ENCODE measurements around the gene TRNT1.

TRNT1 gene

DNA sequence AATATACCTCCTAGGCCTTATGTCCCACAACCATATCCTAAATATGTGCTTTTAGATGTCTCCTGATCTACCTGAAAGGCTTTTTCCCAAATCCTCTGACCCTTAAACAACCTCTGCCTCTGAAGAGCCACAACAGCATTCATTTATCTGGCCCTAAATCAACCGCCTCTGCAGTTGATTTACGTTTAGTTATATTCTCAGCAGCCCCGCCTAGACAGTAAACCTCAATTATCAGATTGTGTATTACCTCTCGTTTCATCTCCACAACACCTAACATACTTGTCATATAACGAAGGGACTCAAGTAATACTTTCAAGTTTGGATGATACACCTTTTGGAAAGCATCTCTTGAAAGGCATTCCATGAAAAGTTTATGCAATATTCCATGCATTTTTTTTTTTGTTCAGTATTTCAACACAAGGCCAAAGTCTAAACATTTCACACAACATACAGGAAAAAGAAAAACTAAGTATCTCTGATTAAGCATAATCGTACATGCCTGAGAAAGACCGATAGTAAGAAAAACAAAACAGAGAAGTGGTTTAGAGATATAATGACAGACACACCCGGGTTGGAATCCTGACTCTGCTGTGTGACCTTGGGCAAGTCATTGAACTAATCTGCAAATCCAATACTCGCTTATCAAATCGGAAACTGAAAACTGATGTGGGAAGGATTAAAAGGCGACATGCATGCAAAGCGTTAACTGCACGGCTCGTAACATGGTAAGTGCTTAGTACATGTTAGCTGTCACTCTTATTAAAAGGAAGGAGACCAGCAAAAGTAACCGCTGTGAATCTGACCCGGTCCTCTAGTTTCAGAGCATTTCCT, 52.0 kb downstream of the TRNT1 start:
- Mint-ChIP-seq H3K4me3 (peak overlapping the region; percentile 96), H3K27me3 (ENCODE audit: low read depth) (no peaks in the 10 kb centered on the region), H3K9me3 (no peaks in the 10 kb centered on the region), H3K27ac (peak overlapping the region; percentile 88), H3K4me1 (ENCODE audit: low read depth) (peaks cover 37% of the 10 kb centered on the region), H3K36me3 (ENCODE audit: low read depth) (peaks cover 25% of the 10 kb centered on the region)

DNA sequence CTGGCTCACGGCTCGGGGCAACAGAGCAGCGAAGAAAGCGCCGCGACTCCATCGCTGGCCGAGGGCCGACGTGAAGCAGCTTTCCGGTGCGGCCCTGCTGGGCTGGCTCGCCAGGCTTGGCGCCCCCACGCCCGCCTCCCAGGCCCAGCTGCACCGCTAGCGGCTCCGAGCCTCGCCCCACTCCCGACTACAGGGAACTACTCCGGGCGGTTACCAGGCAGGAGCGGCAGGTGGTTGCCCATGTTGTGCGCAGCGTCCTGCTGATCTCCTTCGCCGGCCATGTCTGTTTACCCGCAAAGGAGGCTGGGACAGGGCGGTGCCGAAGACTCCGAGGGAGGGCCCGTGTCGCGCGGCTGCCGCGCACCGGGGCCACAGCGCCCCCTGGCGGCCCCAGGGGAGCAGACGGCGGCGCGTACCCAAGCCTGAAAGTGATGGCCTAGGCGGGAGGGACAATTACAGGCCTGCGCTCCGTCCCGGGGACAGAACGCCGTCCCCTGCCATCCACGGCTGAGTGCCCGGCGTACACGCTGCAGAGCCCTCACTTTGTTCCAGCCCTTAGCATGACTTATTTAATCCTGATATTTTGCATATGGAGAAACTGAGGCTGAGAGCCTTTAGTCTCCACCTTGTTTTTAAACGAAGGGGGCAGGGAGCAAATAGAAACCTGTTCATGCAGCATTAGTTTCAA, 52.8 kb downstream of the TRNT1 start, which contains the start of gene CRBN:
Gene CRBN, minus strand, starts transcription at position 285 of the 688 bp plus-strand sequence. Its CDS starts 4 bp downstream, at position 281.
- Mint-ChIP-seq H3K27me3 (ENCODE audit: low read depth) (no peaks in the 10 kb centered on the region), H3K36me3 (ENCODE audit: low read depth) (peaks cover 20% of the 10 kb centered on the region), H3K9me3 (no peaks in the 10 kb centered on the region), H3K4me3 (peak within 1 kb of the TSS; percentile 96), H3K4me1 (ENCODE audit: low read depth) (peaks cover 33% of the 10 kb centered on the region), H3K27ac (peak within 1 kb of the TSS; percentile 88)

DNA sequence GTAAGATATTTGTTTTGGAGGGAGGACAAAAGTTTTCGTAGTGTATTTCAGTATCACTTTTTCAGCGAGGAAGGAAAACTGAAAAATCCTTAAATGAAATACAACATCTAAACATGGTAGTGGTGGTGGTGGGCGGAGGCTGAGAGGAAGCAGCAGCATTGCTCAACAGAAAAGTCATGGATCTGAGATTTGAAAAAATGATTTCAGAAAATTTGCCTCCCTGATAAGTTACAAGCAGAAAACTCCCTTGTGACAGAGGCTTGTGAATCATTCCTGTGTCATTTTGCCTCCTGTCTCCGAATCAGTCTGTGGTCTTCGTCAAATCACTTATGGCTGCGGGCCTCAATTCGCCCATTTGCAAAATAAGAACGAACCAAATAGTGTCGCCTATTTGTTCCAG, 53.7 kb downstream of the TRNT1 start:
- peaks cover 26% of the 10 kb centered on the region for H3K4me1 Mint-ChIP-seq (ENCODE audit: low read depth)
- peaks cover 14% of the 10 kb centered on the region for H3K36me3 Mint-ChIP-seq (ENCODE audit: low read depth)
- H3K27ac Mint-ChIP-seq = no peak overlapping the region
- H3K9me3 Mint-ChIP-seq = no peaks in the 10 kb centered on the region
- peaks cover 3% of the 10 kb centered on the region for H3K27me3 Mint-ChIP-seq (ENCODE audit: low read depth)
- no peak overlapping the region for H3K4me3 Mint-ChIP-seq

DNA sequence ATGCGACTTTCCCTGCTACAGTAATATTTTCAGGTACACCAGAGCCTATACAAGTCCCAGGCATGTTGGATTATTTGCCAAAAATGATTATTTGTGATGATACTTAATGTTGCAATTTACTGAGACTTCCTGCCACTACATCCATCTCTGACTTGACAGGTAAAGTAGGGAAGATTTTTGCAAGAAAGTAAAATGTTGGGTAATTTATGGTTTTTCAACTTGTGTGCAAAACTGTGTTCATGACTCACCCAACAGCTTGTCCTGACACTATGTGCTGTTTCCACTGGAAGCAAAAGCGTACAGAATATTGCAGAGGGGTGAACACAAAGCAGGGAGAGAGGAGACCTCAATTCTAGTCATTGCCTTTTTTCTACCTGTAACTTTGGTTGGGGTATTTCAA, 58.1 kb downstream of the TRNT1 start:
- H3K27ac Mint-ChIP-seq = no peak overlapping the region
- no peaks in the 10 kb centered on the region for H3K4me1 Mint-ChIP-seq (ENCODE audit: low read depth)
- H3K9me3 Mint-ChIP-seq = no peaks in the 10 kb centered on the region
- peaks cover 7% of the 10 kb centered on the region for H3K27me3 Mint-ChIP-seq (ENCODE audit: low read depth)
- H3K4me3 Mint-ChIP-seq = no peak overlapping the region
- H3K36me3 Mint-ChIP-seq (ENCODE audit: low read depth) = no peaks in the 10 kb centered on the region

DNA sequence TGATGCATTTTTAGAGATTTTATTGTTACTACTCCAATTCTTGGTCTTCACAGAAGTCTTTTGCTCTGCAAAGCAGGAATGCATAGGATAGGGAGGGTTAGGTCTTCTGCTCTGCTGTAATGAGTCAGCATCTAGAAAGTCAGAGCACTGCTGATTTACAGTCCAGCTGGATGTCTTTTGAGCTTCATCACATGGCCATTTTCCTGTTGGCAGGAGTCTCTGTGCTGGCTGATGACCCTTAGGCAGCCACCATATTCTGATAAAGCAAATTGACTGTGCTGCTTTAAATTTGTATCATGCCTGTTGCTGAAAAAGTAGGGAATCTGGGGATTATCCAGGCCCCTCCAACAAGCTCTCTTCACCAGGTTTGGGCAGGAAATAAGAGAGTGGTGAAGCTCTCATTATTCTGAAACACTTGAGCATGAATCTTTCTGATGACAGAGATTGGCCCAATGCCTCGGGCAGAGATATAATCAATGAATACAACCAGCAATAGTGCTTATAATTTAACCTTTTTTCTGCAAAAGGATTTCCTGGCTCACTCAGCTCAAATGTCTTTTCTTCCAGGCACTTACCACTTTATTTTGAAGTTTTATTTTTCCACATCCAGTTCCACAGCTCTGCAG, 62.5 kb downstream of the TRNT1 start:
- H3K27ac Mint-ChIP-seq = no peak overlapping the region
- H3K9me3 Mint-ChIP-seq = no peaks in the 10 kb centered on the region
- H3K4me3 Mint-ChIP-seq = no peak overlapping the region
- H3K27me3 Mint-ChIP-seq (ENCODE audit: low read depth) = peaks cover 10% of the 10 kb centered on the region
- H3K4me1 Mint-ChIP-seq (ENCODE audit: low read depth) = peaks cover 16% of the 10 kb centered on the region
- no peaks in the 10 kb centered on the region for H3K36me3 Mint-ChIP-seq (ENCODE audit: low read depth)

DNA sequence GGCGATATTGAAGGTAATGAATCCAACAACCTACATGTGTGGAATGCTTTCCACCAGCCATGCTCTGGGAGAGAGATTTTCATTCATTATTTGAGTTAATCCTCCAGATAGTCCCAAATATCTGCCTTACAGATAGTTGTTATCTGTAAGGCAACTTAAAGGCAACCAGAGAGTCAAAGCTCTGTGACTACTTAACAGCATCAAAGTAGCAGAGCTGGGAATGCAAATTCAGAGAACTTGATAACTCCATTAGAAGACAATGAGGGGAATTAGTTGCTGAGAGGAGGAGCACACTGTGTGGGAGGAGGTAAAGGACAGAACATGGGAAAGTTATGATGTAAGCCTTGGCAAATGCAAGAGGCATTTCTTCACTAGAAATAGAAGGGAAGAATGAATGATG, 63.2 kb downstream of the TRNT1 start:
- Mint-ChIP-seq H3K27ac (no peak overlapping the region), H3K9me3 (no peaks in the 10 kb centered on the region), H3K4me3 (no peak overlapping the region), H3K36me3 (ENCODE audit: low read depth) (no peaks in the 10 kb centered on the region), H3K4me1 (ENCODE audit: low read depth) (peaks cover 16% of the 10 kb centered on the region), H3K27me3 (ENCODE audit: low read depth) (peaks cover 7% of the 10 kb centered on the region)

DNA sequence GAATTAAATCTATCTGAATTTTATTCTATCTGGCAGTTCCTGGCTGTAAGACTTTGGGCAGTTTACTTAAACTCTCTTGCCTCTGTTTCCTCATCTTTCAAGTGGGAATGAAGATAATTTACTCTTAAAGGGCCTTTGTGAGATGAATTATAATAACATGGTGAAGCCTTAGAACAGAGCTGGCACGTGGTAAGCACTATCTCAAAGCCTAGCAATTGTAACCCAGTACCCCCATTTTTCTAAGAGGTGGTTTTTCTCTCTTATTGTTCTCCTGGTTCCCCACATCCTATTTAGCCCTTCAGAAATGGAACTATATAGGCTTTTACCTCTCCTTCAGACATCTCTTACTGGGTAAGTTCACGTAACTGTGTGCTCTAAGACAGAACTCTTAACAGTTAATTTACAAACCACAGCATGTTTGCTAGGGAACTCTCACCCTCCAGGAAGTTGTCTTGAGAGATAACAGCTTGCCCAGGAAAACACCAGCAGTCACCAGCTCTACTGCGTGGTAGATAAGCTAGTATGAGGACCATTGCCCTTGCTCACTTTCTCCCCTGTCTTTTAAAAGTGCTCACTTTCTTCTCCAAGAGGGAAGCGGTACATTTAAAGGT, 65.0 kb downstream of the TRNT1 start:
- Mint-ChIP-seq H3K27ac (no peak overlapping the region), H3K4me1 (ENCODE audit: low read depth) (peaks cover 16% of the 10 kb centered on the region), H3K36me3 (ENCODE audit: low read depth) (no peaks in the 10 kb centered on the region), H3K9me3 (no peaks in the 10 kb centered on the region), H3K4me3 (peak overlapping the region; percentile 36), H3K27me3 (ENCODE audit: low read depth) (peaks cover 7% of the 10 kb centered on the region)

DNA sequence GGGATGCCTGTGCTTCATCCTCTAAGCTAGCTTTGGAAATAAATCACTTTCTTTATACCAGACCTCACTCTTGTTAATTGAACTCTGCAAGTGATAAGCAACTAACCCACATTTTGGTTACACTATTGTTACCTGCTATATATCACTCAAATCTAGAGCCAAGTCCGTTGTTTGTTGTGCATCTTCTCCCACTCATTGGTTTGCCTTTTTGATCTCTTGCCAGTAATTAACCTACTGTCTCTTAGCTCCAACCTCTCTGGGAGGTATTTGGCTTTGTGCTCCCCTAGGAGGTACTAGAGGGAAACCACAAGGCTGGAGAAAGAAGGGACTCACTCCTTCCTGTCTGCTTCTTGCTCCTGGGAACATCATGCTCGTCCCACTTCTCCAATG, 65.5 kb downstream of the TRNT1 start:
- Mint-ChIP-seq H3K9me3 (no peaks in the 10 kb centered on the region), H3K4me3 (peak overlapping the region; percentile 36), H3K4me1 (ENCODE audit: low read depth) (peaks cover 16% of the 10 kb centered on the region), H3K27ac (no peak overlapping the region), H3K27me3 (ENCODE audit: low read depth) (peaks cover 7% of the 10 kb centered on the region), H3K36me3 (ENCODE audit: low read depth) (no peaks in the 10 kb centered on the region)

DNA sequence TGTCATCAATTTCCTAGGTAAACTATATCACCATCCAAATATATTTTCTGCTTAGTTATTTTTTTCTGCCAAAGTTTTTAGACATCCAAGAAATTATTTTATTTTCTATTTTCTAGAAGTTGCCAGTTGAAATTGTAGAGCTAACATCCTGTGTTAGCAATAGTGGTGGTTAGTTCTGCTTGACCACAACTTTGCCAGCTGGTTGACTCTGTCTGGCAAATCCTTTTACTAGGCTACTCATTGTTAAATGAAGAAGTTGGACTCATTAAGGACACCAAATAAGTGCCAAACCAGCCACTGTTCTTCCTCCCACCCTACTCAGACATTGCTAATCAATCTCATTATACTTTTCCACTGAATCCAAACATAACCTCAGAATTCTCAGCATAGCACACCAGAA, 68.1 kb downstream of the TRNT1 start:
- peaks cover 16% of the 10 kb centered on the region for H3K4me1 Mint-ChIP-seq (ENCODE audit: low read depth)
- H3K4me3 Mint-ChIP-seq = no peak overlapping the region
- H3K9me3 Mint-ChIP-seq = no peaks in the 10 kb centered on the region
- no peak overlapping the region for H3K27ac Mint-ChIP-seq
- H3K36me3 Mint-ChIP-seq (ENCODE audit: low read depth) = no peaks in the 10 kb centered on the region
- H3K27me3 Mint-ChIP-seq (ENCODE audit: low read depth) = peaks cover 11% of the 10 kb centered on the region

DNA sequence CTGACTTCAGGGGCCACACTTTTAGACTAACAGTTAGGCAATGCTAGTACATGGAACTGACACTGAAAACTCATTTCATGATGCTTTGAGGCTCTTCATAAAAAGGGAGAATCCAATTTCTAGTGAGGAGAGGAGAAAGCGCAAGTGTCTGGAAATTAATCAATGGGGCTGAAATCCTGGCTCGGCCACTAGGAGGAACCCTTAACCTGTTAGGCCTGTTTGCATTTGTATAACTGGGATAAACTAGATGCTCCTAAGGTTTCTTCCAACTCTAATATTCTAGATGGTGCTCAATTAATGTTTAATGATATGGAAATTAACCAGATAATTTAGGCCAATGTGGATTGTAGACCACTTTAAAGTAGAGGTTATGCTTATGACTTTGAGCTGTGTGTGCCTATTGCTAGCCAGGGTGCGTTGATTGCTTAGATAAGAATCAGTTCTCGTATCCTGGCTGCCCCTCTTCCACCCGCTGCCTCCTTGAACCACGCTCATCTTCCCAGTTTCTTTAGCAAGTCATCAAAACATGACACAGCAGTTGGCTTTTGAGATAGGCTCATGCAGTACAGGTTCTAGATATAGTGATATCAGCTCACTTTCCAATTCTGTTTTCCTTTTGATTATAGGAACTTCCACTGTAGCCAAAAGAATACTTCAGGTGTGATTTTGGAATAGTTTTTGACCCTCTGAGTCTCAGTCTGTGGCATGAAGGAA, 69.6 kb downstream of the TRNT1 start:
- H3K36me3 Mint-ChIP-seq (ENCODE audit: low read depth) = no peaks in the 10 kb centered on the region
- no peak overlapping the region for H3K27ac Mint-ChIP-seq
- H3K4me1 Mint-ChIP-seq (ENCODE audit: low read depth) = peaks cover 17% of the 10 kb centered on the region
- peaks cover 8% of the 10 kb centered on the region for H3K27me3 Mint-ChIP-seq (ENCODE audit: low read depth)
- no peak overlapping the region for H3K4me3 Mint-ChIP-seq
- H3K9me3 Mint-ChIP-seq = no peaks in the 10 kb centered on the region

All from T-helper 1 cell treated with Interleukin-12 subunit alpha and Interleukin-12 subunit beta and Interleukin-4 antibody, amounts not matched to agents 30 μg/mL and 1 μg/mL, for 36 hours (primary cell).